Osteoblast (primary cell): ENCODE measurements around the gene MALT1. TPM values are rescaled to one million over a fixed set of nuclear protein-coding genes. Genes with fewer than 3 reads are reported as not detected.

ENCODE experiments used
- DNase-seq: peaks from one replicate; pipeline ENCODE4 v3.0.0; 2011; ENCODE audit warnings: low spot score, mixed read lengths; ENCODE audit not compliant: insufficient read length; ENCODE audit errors: missing footprints
- H2AFZ ChIP-seq: 2 replicates; pipeline ENCODE4 v1.6.0; 2011; ENCODE audit warnings: mild to moderate bottlenecking, low read length
- H3K27ac ChIP-seq: 2 replicates; pipeline ENCODE4 v1.5.1; 2011; ENCODE audit warnings: mild to moderate bottlenecking, low read depth, low read length, moderate library complexity
- H3K27me3 ChIP-seq: 2 replicates; pipeline ENCODE4 v1.6.0; 2012; ENCODE audit warnings: mild to moderate bottlenecking, control low read depth, inconsistent platforms, low read length, moderate library complexity; ENCODE audit not compliant: insufficient read depth
- H3K36me3 ChIP-seq: 2 replicates; pipeline ENCODE4 v1.5.1; 2011; ENCODE audit warnings: mild to moderate bottlenecking, low read length, control low read depth, moderate library complexity; ENCODE audit not compliant: insufficient read depth
- H3K4me1 ChIP-seq: 2 replicates; pipeline ENCODE4 v1.5.1; 2011; ENCODE audit warnings: mild to moderate bottlenecking, low read length, control low read depth, moderate library complexity; ENCODE audit not compliant: insufficient read depth
- H3K4me2 ChIP-seq: 2 replicates; pipeline ENCODE4 v1.6.0; 2011; ENCODE audit warnings: mild to moderate bottlenecking, low read length; ENCODE audit not compliant: insufficient read depth
- H3K4me3 ChIP-seq: fragments of 200-600 bp; sonication (generic); 3 replicates; pipeline ENCODE4 v1.5.1; 2012; ENCODE audit warnings: mild to moderate bottlenecking, low read length, inconsistent platforms; ENCODE audit not compliant: insufficient read depth
- H3K79me2 ChIP-seq: 2 replicates; pipeline ENCODE4 v1.6.0; 2012; ENCODE audit warnings: mild to moderate bottlenecking, low read length, control low read depth, inconsistent platforms; ENCODE audit not compliant: insufficient read depth
- H3K9me3 ChIP-seq: 2 replicates; pipeline ENCODE4 v1.5.1; 2011; ENCODE audit warnings: low read depth, low read length, control low read depth
- H4K20me1 ChIP-seq: 2 replicates; pipeline ENCODE4 v1.6.0; 2012; ENCODE audit warnings: mild to moderate bottlenecking, low read length, control low read depth; ENCODE audit not compliant: insufficient read depth
- CTCF ChIP-seq: IDR thresholded peaks from 2 replicates; pipeline ENCODE4 v1.5.1; 2011; ENCODE audit warnings: mild to moderate bottlenecking, low read depth, low read length, moderate library complexity; ENCODE audit errors: extremely low read depth
- total RNA-seq: library from RNA; depleted of rRNA; stranded (reverse); fragments of >200 nt; gene quantifications from 2 replicates; pipeline ENCODE4 v1.2.3, GENCODE V29; 2012

Gene MALT1
- total RNA-seq, 1 donor = 55.7 TPM

- no peak overlapping the region for H3K27ac ChIP-seq
- no peak overlapping the region for H3K4me3 ChIP-seq
- no peaks in the 10 kb centered on the region for H3K9me3 ChIP-seq
- H3K79me2 ChIP-seq = no peaks in the 10 kb centered on the region
- no peaks in the 10 kb centered on the region for H3K27me3 ChIP-seq
- no peak for TF ChIP-seq CTCF
- no peaks in the 10 kb centered on the region for H3K4me1 ChIP-seq
- no peak overlapping the region for H3K4me2 ChIP-seq
- H2AFZ ChIP-seq = no peak overlapping the region
- H3K36me3 ChIP-seq = peaks cover 39% of the 10 kb centered on the region
- no peaks in the 10 kb centered on the region for H4K20me1 ChIP-seq
- DNase-seq = no peak
Measured at GRCh38 chr18:58733866-58734265, 62.6 kb downstream of the MALT1 start.

GRCh38 chr18:58738322-58738721 is 67.1 kb downstream of the MALT1 start:
- Histone ChIP-seq H3K9me3 (no peaks in the 10 kb centered on the region), H3K4me2 (no peak overlapping the region), H3K4me1 (no peaks in the 10 kb centered on the region), H3K36me3 (peaks cover 45% of the 10 kb centered on the region), H2AFZ (no peak overlapping the region), H3K4me3 (no peak overlapping the region), H3K27ac (no peak overlapping the region), H3K27me3 (no peaks in the 10 kb centered on the region), H4K20me1 (no peaks in the 10 kb centered on the region), H3K79me2 (no peaks in the 10 kb centered on the region)
- DNase-seq = no peak
- no peak for TF ChIP-seq CTCF

GRCh38 chr18:58745914-58746313 is 74.6 kb downstream of the MALT1 start:
- H3K27me3 ChIP-seq = no peaks in the 10 kb centered on the region
- H3K9me3 ChIP-seq = no peaks in the 10 kb centered on the region
- peaks cover 71% of the 10 kb centered on the region for H3K36me3 ChIP-seq
- no peak overlapping the region for H3K4me3 ChIP-seq
- H4K20me1 ChIP-seq = no peaks in the 10 kb centered on the region
- no peak overlapping the region for H3K4me2 ChIP-seq
- DNase-seq = no peak
- no peaks in the 10 kb centered on the region for H3K4me1 ChIP-seq
- H2AFZ ChIP-seq = no peak overlapping the region
- H3K79me2 ChIP-seq = no peaks in the 10 kb centered on the region
- no peak for TF ChIP-seq CTCF
- H3K27ac ChIP-seq = no peak overlapping the region

GRCh38 chr18:58748899-58749595 is 77.8 kb downstream of the MALT1 start:
- no peaks in the 10 kb centered on the region for H3K27me3 ChIP-seq
- TF ChIP-seq CTCF = no peak
- peaks cover 61% of the 10 kb centered on the region for H3K36me3 ChIP-seq

More at GRCh38 chr18:58748899-58749595, 77.8 kb downstream of the MALT1 start:
- DNase-seq = no peak
- Histone ChIP-seq H2AFZ (no peak overlapping the region), H3K27ac (no peak overlapping the region), H3K9me3 (no peaks in the 10 kb centered on the region), H3K4me3 (no peak overlapping the region), H3K79me2 (no peaks in the 10 kb centered on the region), H3K4me1 (peaks cover 8% of the 10 kb centered on the region), H4K20me1 (no peaks in the 10 kb centered on the region), H3K4me2 (no peak overlapping the region)
